Measurements from ENCODE around the gene ADD2.
A peak's percentile ranks its signal among the peaks of the same experiment; 100 is the strongest.

The ADD2 gene

GRCh38 chr2:70785137-70785911 lies 17.3 kb upstream of the ADD2 start:
- peak; percentile 44 to 58 for ATAC-seq

DNA sequence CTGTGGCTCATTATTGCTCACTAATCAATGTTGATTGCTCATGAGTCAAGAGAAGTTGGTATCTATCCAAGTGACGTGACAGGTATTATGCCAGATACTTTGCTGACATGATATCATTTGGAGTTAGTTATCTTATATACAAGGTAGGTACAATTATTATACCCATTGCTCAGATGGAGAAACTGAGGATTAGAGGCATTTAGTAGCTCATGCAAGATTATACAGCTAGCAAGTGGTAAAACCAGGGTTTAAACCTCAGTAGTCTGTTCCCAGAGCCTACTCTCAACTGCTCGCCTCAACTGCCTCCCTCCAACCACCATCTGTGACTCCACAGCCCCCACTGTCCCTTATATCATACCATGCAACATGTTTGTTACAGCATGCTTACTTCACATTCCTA lies 16.3 kb upstream of the ADD2 start:
- ATAC-seq: no peak

GRCh38 chr2:70779911-70780545 lies 12.0 kb upstream of the ADD2 start:
- no peak for ATAC-seq

DNA sequence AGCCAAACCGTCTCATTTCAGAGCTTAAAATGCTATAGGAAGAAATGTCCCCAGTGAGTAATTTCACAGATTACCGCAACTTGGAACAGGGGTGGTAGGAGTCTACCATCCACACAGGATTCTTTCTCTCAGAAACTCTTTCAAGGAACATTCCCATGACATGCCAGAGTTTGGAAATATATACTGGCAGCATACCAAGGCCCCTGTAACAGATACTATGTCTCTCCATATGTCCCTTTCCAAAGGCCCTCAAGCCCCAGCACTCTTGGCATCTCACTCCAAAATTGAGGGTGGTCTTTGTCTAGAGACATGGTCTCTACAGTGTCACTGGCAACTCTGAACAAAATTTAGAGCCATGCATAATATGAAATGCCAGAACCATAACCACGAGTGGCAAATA lies 11.5 kb upstream of the ADD2 start:
- no peak for ATAC-seq

DNA sequence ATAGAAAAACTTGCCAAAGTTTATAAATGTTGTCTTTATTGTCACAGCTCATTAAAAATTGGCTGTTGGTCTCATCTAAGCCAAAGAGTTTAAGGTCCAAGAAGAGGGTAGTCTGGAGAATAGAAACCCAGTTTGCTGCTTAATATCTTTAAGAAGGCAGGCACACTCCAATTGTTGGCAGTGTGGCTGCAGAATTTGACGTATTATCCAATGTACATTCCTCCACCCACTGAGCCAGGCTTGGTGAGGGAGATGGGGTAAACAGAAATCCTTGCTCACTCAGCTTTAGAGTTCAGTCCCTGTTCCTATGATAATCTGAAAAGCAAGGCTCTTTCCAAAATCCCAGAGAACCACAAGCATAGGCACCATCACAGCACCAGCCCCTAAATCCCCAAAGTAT lies 10.7 kb upstream of the ADD2 start:
- no peak for ATAC-seq

DNA sequence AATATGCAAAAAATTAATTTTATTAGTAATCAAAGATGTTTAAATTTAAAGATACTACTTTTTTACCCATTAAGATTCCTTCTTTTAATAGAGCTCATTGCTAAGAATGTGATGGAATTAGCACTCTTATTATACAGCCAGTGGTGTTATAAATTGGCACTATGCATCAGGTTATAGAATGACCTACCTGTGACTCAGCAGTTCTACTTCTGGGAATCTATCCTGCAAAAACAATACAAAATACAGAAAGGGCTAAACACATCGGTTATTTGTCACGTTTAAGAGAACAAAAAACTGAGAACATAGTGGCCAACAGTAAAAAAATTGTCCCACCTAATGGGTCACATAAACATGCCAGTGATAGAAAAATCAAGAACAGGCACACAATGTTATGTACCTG lies 9.4 kb upstream of the ADD2 start:
- no peak for ATAC-seq

DNA sequence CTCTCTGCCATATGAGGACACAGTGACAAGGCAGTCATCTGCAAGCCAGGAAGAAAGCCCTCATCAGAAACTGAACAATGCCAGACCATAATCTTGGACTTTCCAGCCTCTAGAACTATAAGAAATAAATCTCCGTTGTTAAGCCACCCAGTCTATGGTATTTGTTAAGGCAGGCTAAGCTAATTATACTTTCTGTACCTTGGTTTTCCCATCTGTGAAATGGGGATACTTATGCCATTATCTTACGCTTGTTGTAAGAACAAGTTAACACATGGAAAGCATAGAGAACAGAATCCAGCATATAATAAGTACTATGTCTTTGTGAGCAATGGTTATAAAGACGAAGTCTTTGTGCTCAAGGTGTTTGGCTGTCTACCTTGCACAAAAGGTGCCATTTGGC lies 8.3 kb upstream of the ADD2 start:
- ATAC-seq: no peak

GRCh38 chr2:70775141-70775540 lies 7.1 kb upstream of the ADD2 start:
- no peak for ATAC-seq

DNA sequence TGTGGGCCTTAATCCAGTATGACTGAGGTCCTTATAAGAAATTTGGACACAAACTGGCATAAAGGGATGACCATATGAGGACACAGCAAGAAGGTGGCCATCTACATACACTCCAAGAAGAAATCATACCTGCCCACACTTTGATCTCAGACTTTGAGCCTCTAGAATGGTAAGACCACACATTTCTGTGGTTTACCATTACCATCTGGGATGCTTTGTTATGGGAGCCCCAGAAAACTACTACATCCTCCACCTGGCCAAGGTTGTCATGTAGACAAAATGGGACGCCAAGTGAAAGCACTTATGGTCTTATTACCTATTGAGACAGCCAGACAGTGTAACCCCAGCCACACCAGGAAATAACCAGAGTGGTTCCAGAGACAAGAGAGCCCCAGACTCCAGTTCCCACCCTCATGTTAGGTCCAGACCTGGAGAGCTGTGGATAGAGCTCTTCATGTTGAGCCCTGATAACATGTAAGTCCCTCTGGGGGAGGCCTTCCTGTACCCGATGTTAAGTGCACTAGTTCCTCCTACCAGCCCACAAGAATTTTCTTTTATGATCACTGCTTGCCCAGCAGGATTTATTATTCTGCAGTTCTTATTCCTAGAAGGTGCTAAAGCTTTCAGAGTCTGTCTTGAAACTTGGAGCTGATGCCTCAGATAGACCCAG lies 4.6 kb upstream of the ADD2 start:
- no peak for ATAC-seq

DNA sequence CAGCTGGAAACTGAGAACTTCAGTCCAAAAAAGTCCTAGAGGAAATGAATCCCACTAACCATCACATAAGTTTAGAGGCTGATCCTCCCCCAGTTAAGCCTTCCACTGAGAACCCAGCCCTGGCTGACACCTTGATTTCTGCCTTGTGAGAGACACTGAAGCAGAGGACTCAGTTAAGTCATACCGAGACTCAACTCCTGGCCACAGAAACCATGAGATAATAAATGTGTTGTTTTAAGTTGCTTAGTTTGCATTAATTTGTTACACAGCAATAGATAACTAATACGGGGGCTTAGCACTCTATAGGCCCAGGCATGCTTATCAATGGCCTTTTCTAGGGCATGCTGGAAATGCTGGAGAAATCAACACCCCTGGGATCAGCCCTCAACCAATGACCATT lies 3.4 kb upstream of the ADD2 start:
- no peak for ATAC-seq

DNA sequence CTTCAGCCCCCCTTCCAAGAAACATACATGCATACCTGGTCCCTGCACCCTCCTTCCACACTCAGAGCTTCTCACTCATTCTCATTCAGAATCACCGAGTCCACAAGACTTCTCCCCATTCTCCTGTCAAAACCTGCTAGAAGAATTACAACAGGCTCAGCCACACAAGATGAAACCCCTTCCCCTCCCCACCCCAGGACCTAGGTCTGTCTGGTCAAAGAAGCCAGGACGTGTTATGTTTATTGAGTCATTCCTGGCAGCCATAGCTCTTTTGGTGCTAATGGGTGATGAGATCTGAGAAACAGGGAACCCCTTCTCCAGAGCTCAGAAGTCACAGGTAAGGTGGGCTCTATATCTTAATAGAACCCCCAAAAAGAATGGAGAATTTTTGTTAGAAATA lies 1.4 kb upstream of the ADD2 start:
- ATAC-seq: no peak

- ATAC-seq: no peak
These were observed 638 bp upstream of the ADD2 start for GRCh38 chr2:70768590-70769085.

DNA sequence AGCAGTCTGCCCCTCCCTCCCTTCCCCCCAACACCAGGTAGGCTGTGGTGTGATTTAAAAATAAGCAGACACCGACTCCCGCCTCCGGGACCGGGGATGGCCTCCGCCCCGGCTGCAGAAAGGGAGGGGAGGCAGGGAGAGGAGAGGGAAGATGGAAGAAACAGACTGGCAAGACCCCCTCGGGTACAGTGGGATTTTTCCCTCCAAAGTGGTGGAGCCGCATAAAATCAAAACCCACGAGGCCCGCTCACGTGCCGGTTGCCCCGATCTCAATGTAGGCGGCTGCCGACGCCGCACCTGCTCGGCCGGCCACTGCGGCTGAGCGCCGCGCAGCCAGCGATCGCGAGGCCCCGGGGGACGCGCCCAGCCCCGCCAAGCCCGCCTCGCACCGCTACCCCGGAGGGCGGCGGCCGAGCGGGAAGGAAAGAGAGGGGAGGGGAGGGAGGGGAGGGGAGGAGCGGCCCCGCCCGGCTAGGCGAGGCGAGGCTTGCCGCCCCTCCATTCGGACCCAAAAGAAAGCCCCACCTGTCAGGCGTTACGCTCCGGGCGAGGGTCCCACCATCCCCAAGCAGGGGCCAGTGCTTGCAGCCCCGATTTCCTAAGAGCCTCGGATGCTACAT lies 811 bp downstream of the ADD2 start:
- ATAC-seq: no peak

GRCh38 chr2:70766357-70767078 lies 1.5 kb downstream of the ADD2 start:
- ATAC-seq: peak in 1 of 2 donors; percentile 40

DNA sequence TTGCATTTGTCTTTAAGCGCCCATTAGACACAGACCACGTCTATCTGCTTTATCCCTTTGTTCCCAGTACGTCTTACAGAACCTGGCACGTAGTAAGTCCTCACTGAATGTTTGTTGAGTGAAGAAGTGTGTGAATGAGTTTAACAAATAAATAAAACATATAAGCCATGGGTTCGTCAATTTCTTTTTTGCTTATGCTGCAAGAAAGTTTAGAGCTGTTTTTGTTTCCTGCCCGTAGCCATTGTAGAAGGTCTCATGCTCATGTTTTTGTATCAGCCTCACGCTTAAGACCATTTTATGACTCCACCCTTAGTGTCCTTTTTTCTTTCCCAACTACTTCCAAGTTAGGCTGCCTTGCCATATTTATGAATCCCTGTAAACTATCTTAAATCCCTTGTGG lies 2.5 kb downstream of the ADD2 start:
- ATAC-seq: no peak

GRCh38 chr2:70759446-70759845 lies 8.6 kb downstream of the ADD2 start:
- no peak for ATAC-seq

GRCh38 chr2:70757966-70758365 lies 10.0 kb downstream of the ADD2 start:
- no peak for ATAC-seq

DNA sequence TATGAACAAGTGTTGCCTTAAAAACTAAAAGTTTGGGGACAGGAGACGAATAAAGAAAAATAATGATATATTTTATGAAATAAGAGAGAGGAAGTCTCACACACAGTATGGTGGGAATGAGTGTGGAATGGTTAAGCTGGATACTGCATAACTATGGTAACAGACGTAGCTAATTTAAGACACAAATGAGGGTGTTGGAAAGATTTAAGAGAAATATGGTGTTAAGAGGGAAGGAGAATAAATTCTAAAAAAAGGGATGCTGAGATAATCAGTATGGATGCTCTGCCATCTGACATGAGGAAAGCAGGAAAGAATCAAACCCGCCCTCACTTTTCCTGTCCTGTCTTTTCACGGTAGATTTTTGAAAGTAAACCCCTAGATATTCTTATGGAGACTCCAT lies 10.6 kb downstream of the ADD2 start:
- ATAC-seq: no peak

- ATAC-seq: no peak
These were observed 11.9 kb downstream of the ADD2 start for GRCh38 chr2:70756128-70756527.

- no peak for ATAC-seq
These were observed 14.1 kb downstream of the ADD2 start for GRCh38 chr2:70753902-70754301.

- no peak for ATAC-seq
These were observed 15.0 kb downstream of the ADD2 start for GRCh38 chr2:70753031-70753430.

DNA sequence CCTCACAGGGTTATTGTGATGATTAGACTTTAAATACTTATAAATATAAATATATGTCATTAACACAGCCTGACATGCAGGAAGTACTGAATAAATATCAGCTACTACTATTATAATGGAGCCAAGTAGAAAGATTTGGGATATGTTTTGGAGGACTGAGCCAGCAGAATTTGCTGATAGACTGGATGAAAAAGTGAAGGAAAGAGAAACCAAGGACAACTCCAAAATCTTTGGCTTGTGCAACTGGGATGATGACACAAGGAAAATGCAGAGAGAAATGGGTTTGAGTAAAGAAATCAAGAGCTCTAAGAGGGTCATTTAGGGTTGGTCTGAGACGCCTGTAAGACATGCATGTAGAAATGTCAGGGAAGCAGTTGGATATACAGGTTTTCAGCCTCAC lies 15.6 kb downstream of the ADD2 start:
- no peak for ATAC-seq

GRCh38 chr2:70751881-70752280 lies 16.1 kb downstream of the ADD2 start:
- no peak for ATAC-seq

Measured in activated CD4-positive, CD25-positive, alpha-beta regulatory T cell treated with anti-CD3 and anti-CD28 coated beads, Interleukin-2, amount 50 U/mL, for 24 hours (primary cell).